ENCODE measurements around the gene RBBP8. TPM values are rescaled to one million over a fixed set of nuclear protein-coding genes. Genes with fewer than 3 reads are reported as not detected.

Gene RBBP8
- total RNA-seq, 2 donors from 2014 or later, result 30.9 to 32.6 TPM

DNA sequence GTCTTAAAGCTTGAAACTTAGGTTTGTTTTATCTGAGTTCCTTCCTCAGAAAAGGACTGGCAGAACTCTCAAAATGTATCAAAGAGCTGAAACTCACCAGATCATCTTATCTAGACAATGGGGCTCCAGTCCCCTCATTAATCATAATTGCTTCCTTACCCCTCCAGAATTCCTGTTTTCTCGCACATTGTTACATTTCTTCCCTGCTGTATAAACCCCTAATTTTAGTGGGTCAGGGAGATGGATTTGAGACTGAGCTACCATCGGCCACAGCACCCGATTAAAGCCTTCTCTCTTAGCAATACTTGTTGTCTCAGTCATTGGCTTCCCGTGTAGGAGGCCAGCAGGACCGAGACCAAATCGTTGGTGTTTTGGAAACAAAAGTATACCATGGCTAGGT, 130.4 kb downstream of the RBBP8 start:
- WGBS, 2 donors, result 95 to 98% methylated on average over 6 of the region's 6 CpGs
- Histone ChIP-seq H3K4me1 (peaks cover 8% of the 10 kb centered on the region), H3K27ac (no peak overlapping the region), H3K36me3 (replicated peaks in 1 of 2; ENCODE audit: insufficient read depth in 1 of 2, low read depth in 2 of 2) (no peaks in the 10 kb centered on the region), H3K27me3 (no peaks in the 10 kb centered on the region), H3K4me3 (no peak overlapping the region), H3K9me3 (no peaks in the 10 kb centered on the region)
- ATAC-seq (no peak), DNase-seq (no peak)
- TF ChIP-seq, protein P1, sequence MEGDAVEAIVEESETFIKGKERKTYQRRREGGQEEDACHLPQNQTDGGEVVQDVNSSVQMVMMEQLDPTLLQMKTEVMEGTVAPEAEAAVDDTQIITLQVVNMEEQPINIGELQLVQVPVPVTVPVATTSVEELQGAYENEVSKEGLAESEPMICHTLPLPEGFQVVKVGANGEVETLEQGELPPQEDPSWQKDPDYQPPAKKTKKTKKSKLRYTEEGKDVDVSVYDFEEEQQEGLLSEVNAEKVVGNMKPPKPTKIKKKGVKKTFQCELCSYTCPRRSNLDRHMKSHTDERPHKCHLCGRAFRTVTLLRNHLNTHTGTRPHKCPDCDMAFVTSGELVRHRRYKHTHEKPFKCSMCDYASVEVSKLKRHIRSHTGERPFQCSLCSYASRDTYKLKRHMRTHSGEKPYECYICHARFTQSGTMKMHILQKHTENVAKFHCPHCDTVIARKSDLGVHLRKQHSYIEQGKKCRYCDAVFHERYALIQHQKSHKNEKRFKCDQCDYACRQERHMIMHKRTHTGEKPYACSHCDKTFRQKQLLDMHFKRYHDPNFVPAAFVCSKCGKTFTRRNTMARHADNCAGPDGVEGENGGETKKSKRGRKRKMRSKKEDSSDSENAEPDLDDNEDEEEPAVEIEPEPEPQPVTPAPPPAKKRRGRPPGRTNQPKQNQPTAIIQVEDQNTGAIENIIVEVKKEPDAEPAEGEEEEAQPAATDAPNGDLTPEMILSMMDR (IDR thresholded peaks at IDR 0.05), result no peak
- no peak for TF ChIP-seq POLR2A (IDR thresholded peaks at IDR 0.05)
- intact Hi-C loops (cut with DNase I), result no loop called here

DNA sequence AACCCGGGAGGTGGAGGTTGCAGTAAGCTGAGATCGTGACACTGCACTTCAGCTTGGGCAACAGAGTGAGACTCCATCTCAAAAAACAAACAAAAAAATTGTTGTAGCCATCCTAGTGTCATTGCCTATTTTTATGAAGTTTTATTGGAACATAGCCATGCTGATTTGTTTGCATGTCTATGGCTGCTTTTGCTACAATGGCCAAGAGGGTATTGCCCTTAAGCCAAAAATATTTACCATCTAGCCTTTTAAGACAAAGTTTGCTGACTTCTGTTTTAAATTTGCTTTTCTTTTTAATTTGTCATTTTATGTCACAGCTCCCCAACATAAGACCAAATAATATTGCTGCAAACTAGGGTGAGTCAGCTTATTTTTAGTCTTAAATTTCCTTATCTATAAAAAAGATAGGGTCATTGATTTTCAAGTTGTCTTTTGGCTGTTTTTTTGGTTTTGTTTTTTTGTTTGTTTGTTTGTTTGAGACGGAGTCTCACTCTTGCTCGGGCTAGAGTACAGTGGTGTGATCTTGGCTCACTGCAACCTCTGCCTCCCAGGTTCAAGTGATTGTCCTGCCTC, 132.2 kb downstream of the RBBP8 start:
- no peaks in the 10 kb centered on the region for H3K36me3 ChIP-seq (replicated peaks in 1 of 2; ENCODE audit: insufficient read depth in 1 of 2, low read depth in 2 of 2)
- H3K9me3 ChIP-seq, result no peaks in the 10 kb centered on the region
- H3K27ac ChIP-seq, result no peak overlapping the region
- H3K4me1 ChIP-seq, result peaks cover 8% of the 10 kb centered on the region
- WGBS, 2 donors, result 89 to 98% methylated on average over 4 of the region's 4 CpGs
- DNase-seq (no peak), ATAC-seq (no peak)
- H3K4me3 ChIP-seq, result no peak overlapping the region
- intact Hi-C loops (cut with DNase I), result no loop called here
- H3K27me3 ChIP-seq, result no peaks in the 10 kb centered on the region
- TF ChIP-seq POLR2A (IDR thresholded peaks at IDR 0.05), result no peak
- TF ChIP-seq, protein P1 (IDR thresholded peaks at IDR 0.05), result no peak

DNA sequence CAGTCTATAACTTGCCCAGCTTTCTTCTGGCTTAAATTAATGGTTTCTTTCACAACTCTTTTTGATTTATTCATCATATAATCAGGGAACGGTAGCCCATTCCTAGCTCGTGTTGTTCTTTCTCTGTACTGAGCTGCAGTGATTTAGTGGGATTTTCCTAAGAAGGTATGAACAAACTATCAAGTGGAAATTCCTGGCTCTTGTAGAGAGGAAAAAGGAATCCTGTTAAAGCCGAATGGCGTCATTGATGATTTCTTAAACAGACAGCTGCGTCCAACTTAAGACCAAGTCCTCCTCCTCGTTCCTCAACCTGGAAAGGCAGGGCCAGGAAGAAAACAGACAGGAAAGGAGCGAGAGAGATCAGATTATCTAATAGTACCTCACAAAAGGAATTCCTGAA, 132.9 kb downstream of the RBBP8 start:
- intact Hi-C loops (cut with DNase I), result no loop called here
- ATAC-seq, result no peak
- WGBS, 2 donors, result 84 to 96% methylated on average over 7 of the region's 7 CpGs

DNA sequence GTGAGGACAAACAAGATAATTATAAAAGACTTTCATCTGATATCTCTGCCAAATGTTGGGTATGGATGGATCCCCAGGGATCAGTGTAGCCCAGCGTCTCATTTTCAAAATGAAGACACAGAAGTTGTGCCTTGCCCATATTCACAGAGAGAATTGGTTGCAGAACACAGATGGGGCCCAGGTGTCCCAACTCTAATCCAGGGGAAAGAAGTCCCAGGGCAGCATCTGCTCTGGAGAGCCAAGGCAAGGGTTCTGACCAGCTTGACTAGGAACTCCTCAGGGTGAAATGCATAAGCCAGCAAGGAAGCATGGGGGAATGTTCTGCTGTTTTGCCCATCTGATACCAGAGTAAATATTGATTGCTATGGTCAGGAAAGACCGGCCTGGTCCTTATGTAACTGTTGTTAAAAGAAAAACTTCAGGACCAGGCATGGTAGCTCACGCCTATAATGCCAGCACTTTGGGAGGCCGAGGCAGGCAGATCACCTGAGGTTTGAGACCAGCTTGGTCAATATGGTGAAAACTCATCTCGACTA, 133.4 kb downstream of the RBBP8 start:
- Histone ChIP-seq H3K27me3 (no peaks in the 10 kb centered on the region), H3K36me3 (replicated peaks in 1 of 2; ENCODE audit: insufficient read depth in 1 of 2, low read depth in 2 of 2) (no peaks in the 10 kb centered on the region), H3K4me1 (peaks cover 8% of the 10 kb centered on the region), H3K27ac (no peak overlapping the region), H3K4me3 (no peak overlapping the region), H3K9me3 (no peaks in the 10 kb centered on the region)
- intact Hi-C loops (cut with DNase I), result no loop called here
- peak; percentile 19 to 56 (median 40) for DNase-seq
- TF ChIP-seq, protein P1 (IDR thresholded peaks at IDR 0.05), result no peak
- TF ChIP-seq POLR2A (IDR thresholded peaks at IDR 0.05), result no peak
- WGBS, 2 donors, result 48 to 59% methylated on average over 5 of the region's 5 CpGs
- ATAC-seq, result peak; percentile 64

More for the DNA sequence above, 132.9 kb downstream of the RBBP8 start:
- TF ChIP-seq, protein P1 (IDR thresholded peaks at IDR 0.05), result no peak
- TF ChIP-seq POLR2A (IDR thresholded peaks at IDR 0.05), result no peak
- Histone ChIP-seq H3K27ac (no peak overlapping the region), H3K4me3 (no peak overlapping the region), H3K9me3 (no peaks in the 10 kb centered on the region), H3K27me3 (no peaks in the 10 kb centered on the region), H3K36me3 (replicated peaks in 1 of 2; ENCODE audit: insufficient read depth in 1 of 2, low read depth in 2 of 2) (no peaks in the 10 kb centered on the region), H3K4me1 (peaks cover 8% of the 10 kb centered on the region)
- DNase-seq, result no peak

DNA sequence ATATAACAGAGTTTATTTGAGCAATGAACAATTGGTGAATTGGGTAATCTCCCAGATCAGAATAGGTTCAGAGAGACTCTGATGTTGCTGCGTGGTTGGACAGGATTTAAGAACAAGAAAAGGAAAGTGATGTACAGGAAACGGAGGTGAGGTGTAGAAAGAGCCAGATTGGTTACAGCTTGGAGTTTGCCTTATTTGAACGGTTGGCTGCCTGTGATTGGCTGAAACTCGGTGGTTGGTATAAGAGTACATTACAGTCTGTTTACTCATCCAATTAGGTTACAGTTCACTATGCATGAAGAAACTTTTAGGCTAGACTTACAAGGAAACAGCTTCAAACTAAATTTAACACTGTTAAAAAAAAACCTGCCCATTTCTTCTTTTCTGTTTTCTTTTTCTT, 134.1 kb downstream of the RBBP8 start:
- ATAC-seq, result no peak
- Histone ChIP-seq H3K27me3 (no peaks in the 10 kb centered on the region), H3K27ac (no peak overlapping the region), H3K9me3 (no peaks in the 10 kb centered on the region), H3K4me1 (peaks cover 8% of the 10 kb centered on the region), H3K36me3 (replicated peaks in 1 of 2; ENCODE audit: insufficient read depth in 1 of 2, low read depth in 2 of 2) (no peaks in the 10 kb centered on the region), H3K4me3 (no peak overlapping the region)
- no peak for TF ChIP-seq POLR2A (IDR thresholded peaks at IDR 0.05)
- TF ChIP-seq, protein P1 (IDR thresholded peaks at IDR 0.05), result no peak
- DNase-seq, result no peak
- WGBS, 2 donors, result 64% methylated on average over 4 of the region's 4 CpGs
- intact Hi-C loops (cut with DNase I), result no loop called here
